Uterus (tissue), 2 donors: Measurements from ENCODE around the gene ARHGAP19.

ENCODE experiments used
- CTCF ChIP-seq, 4 experiments: fragments of 200-600 bp in 2 of 4; fragments of 450-650 bp in 2 of 4; sonication (generic) in 2 of 4; IDR thresholded peaks; one replicate each; pipeline ENCODE4 v1.5.1; 2016 to 2019; ENCODE audit warnings: antibody characterized with exemption in 4 of 4, mild to moderate bottlenecking in 2 of 4, moderate library complexity in 1 of 4
- POLR2A ChIP-seq, 2 donors: fragments of 450-650 bp; IDR thresholded peaks; one replicate each; pipeline ENCODE4 v1.6.1; 2016; ENCODE audit warnings: antibody characterized with exemption in 2 of 2, mild to moderate bottlenecking in 1 of 2, moderate library complexity in 1 of 2

- TF ChIP-seq CTCF (IDR thresholded peaks at IDR 0.05): no peak
- TF ChIP-seq POLR2A (IDR thresholded peaks at IDR 0.05): no peak
These were observed 106.9 kb downstream of the ARHGAP19 start, which contains the start of gene SLIT1 for GRCh38 chr10:97185326-97186058.
